Myocyte (in vitro differentiated cells): ENCODE data around the gene OSCP1. TPM values are rescaled to one million over a fixed set of nuclear protein-coding genes. Genes with fewer than 3 reads are reported as not detected.

Experiments
- DNase-seq: peaks from one replicate; pipeline ENCODE4 v3.0.0-alpha.2; 2012; ENCODE audit warnings: low read depth
- total RNA-seq: library from RNA; depleted of rRNA; stranded (reverse); fragments of >200 nt; gene quantifications from 2 replicates; pipeline ENCODE4 v1.2.3, GENCODE V29; 2014

Gene OSCP1
- total RNA-seq, 1 donor from 2014 or later: 9.4 TPM

- DNase-seq: peak; percentile 28
Measured at GRCh38 chr1:36384542-36385409, 65.5 kb downstream of the OSCP1 start.

DNA sequence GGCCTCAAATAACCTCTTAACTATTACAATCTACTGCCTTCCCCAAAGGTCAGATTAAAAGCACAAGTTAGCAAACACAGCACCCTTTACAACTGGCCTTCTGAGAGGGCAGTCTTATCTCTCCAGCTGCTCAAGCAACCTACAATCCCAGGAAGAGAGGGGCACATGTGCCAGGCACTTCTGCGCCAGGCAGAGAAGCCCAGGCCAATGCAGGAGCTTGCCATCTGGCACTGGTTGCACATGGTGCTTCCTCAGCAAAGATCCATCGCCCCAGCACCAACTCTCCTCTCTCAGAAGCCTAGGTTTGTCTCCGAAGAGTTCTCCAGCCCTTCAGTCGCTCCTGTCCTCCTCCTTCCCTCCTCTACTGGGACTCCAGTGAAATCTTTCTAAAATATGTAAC is 67.0 kb downstream of the OSCP1 start:
- no peak for DNase-seq

- DNase-seq: no peak
Measured at GRCh38 chr1:36382669-36383068, 67.6 kb downstream of the OSCP1 start.

- DNase-seq: no peak
Measured at GRCh38 chr1:36382231-36382630, 68.0 kb downstream of the OSCP1 start.

GRCh38 chr1:36381405-36381804 is 68.8 kb downstream of the OSCP1 start:
- DNase-seq: no peak

DNA sequence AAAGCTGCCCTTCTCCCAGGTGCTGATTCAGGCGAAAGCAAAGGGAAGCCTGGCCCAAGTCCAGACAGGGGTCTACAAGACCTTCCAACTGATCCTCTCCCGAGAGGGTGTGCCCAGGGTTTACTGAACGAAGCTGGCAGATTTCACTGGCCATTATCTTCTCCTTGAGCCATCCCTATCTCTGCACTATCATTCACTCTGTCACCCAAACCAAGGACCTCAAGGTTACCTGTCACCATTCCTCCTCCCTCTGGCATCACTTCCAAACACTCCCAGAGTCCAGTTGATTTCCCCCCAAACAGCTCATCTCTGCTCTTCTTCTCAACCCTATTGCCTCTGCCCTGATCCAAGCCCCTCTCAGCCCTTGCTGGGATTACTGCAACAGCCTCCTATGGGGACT is 69.5 kb downstream of the OSCP1 start:
- DNase-seq: no peak

DNA sequence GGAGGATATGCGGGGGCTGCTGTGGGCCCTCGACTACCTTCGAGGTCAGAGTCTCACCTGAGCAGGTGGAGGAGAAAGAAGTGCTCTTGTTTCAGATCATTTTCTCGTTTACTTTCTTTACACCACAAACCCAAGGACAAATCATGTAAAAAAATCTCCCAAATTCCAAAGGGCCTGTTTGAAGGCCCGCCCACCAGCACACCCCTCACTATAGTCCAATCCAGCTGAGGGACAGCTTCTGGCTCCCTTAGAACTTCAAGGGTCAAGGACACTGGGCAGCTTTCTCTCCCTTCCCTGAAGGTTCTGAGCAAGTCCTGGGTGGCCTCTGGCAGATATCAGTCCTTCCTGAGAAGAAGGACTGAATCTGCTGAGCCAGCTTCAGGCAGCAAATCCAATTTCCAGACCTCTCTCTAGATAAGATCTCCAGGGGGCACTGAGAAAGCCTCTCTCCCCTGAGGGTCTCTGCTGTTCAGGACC is 70.1 kb downstream of the OSCP1 start:
- DNase-seq: no peak

GRCh38 chr1:36377791-36378492 is 72.3 kb downstream of the OSCP1 start:
- DNase-seq: no peak

GRCh38 chr1:36372617-36373016 is 77.6 kb downstream of the OSCP1 start:
- no peak for DNase-seq

DNA sequence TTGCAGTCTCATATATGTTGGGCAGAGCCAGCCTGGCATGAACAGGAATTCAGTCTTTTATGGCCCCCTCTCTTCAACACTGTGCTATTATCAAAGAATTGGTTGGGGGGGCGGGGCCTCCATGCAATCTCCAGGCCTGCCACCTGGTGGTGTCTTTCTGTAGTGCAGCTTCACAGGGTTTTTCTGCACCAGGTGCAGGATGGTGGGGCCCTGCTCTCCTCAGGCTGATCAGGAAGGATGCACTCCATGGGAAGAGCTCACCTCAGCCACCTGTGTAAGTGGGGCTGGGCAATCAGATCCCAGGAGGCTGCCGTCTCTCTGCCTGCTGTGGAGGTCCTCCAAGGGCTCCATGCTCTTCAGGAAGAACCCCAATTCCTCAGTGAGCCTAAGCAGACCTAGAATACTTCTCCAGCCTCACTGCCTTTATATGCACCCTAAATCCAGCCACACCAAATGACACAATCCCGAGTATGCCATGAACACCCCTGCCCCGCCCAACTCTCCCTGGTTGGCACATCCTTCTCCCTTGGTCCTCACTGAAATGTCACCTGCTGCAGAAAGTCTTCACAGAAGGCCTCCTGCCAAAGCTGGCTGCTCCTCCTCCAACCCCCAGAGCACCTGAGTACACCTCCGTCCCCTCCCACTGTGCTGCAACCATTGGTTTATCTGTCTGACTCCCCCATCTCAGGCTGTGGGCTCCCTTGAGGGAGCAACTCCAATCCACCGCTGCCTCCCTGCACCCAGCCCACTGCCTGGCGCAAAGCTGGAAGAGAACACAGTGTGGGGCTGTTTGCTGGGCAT is 81.0 kb downstream of the OSCP1 start:
- peak; percentile 78 for DNase-seq

Other genes with a start within 250 kb of the OSCP1 start
- gene THRAP3, start 226.0 kb downstream of the OSCP1 start, total RNA-seq: 74.7 and 85.8 TPM in 2 replicates
- 1.2 and 1.7 TPM in 2 replicates for gene SH3D21, start 144.1 kb downstream of the OSCP1 start, total RNA-seq
- gene EVA1B, start 126.8 kb downstream of the OSCP1 start, total RNA-seq: 26.4 and 42.0 TPM in 2 replicates
- gene STK40, start 64.5 kb downstream of the OSCP1 start, total RNA-seq: 18.1 and 18.2 TPM in 2 replicates
- 6.2 and 12.3 TPM in 2 replicates for gene LSM10, start 52.5 kb downstream of the OSCP1 start, total RNA-seq
- gene MRPS15, start 13.9 kb upstream of the OSCP1 start, total RNA-seq: 55.6 and 64.4 TPM in 2 replicates
- not detected in 2 replicates for gene CSF3R, start 32.5 kb upstream of the OSCP1 start, total RNA-seq